ENCODE results near the gene MYLK2.
"Not testable (repeated sequence)": the region's sequence is repeated elsewhere in the genome, so short reads cannot be mapped to it uniquely, and the experiment has no call there.

Gene MYLK2

DNA sequence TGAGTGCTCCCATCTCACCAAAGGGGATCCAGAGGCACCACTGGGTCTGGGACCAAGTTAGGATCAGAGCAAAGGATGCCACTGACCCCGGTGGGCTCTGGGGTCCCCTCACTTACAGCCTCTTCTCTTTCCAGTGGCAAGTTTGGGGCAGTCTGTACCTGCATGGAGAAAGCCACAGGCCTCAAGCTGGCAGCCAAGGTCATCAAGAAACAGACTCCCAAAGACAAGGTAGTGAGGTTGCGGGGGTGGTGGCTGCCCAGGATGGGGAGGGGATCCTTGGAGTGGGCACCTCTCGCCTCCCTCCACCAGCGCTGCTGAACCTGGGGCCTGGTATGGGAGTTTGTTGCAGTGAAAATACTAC, 4.9 kb downstream of the MYLK2 start:
- H3K4me1 ChIP-seq (ENCODE audit: control insufficient read depth in 1 of 2, insufficient read depth in 2 of 2, low read length in 2 of 2) = peaks cover 3 to 4% of the 10 kb centered on the region in 2 donors
- H3K9ac ChIP-seq (ENCODE audit: low read depth in 1 of 2, low read length in 2 of 2) = no peak overlapping the region
- no peaks in the 10 kb centered on the region for H3K36me3 ChIP-seq (ENCODE audit: control insufficient read depth in 1 of 2, insufficient read depth in 2 of 2, low read length in 2 of 2)
- no peaks in the 10 kb centered on the region for H3K9me3 ChIP-seq (ENCODE audit: control insufficient read depth in 1 of 2, low read length in 2 of 2)
- H3K27ac ChIP-seq (ENCODE audit: low read depth, low read length) = no peak overlapping the region
- H3K27me3 ChIP-seq (ENCODE audit: control insufficient read depth in 1 of 2, insufficient read depth in 2 of 2, low read length in 2 of 2) = no peaks in the 10 kb centered on the region
- H3K4me3 ChIP-seq (ENCODE audit: low read depth in 1 of 2, low read length in 2 of 2) = no peak overlapping the region

- Histone ChIP-seq H3K36me3 (ENCODE audit: control insufficient read depth in 1 of 2, insufficient read depth in 2 of 2, low read length in 2 of 2) (no peaks in the 10 kb centered on the region), H3K9ac (ENCODE audit: low read depth in 1 of 2, low read length in 2 of 2) (no peak overlapping the region), H3K27ac (ENCODE audit: low read depth, low read length) (no peak overlapping the region), H3K4me3 (ENCODE audit: low read depth in 1 of 2, low read length in 2 of 2) (no peak overlapping the region), H3K9me3 (ENCODE audit: control insufficient read depth in 1 of 2, low read length in 2 of 2) (no peaks in the 10 kb centered on the region), H3K4me1 (ENCODE audit: control insufficient read depth in 1 of 2, insufficient read depth in 2 of 2, low read length in 2 of 2) (peaks cover 3 to 4% of the 10 kb centered on the region in 2 donors), H3K27me3 (ENCODE audit: control insufficient read depth in 1 of 2, insufficient read depth in 2 of 2, low read length in 2 of 2) (no peaks in the 10 kb centered on the region)
These were observed 5.6 kb downstream of the MYLK2 start for GRCh38 chr20:31824554-31825313.

- no peak overlapping the region for H3K4me3 ChIP-seq (ENCODE audit: low read depth in 1 of 2, low read length in 2 of 2)
- H3K27me3 ChIP-seq (ENCODE audit: control insufficient read depth in 1 of 2, insufficient read depth in 2 of 2, low read length in 2 of 2) = no peaks in the 10 kb centered on the region
- no peaks in the 10 kb centered on the region for H3K36me3 ChIP-seq (ENCODE audit: control insufficient read depth in 1 of 2, insufficient read depth in 2 of 2, low read length in 2 of 2)
- H3K9ac ChIP-seq (ENCODE audit: low read depth in 1 of 2, low read length in 2 of 2) = no peak overlapping the region
- H3K9me3 ChIP-seq (ENCODE audit: control insufficient read depth in 1 of 2, low read length in 2 of 2) = no peaks in the 10 kb centered on the region
- H3K4me1 ChIP-seq (ENCODE audit: control insufficient read depth in 1 of 2, insufficient read depth in 2 of 2, low read length in 2 of 2) = peaks cover 3 to 4% of the 10 kb centered on the region in 2 donors
- H3K27ac ChIP-seq (ENCODE audit: low read depth, low read length) = no peak overlapping the region
These were observed 6.9 kb downstream of the MYLK2 start for GRCh38 chr20:31826074-31826473.

DNA sequence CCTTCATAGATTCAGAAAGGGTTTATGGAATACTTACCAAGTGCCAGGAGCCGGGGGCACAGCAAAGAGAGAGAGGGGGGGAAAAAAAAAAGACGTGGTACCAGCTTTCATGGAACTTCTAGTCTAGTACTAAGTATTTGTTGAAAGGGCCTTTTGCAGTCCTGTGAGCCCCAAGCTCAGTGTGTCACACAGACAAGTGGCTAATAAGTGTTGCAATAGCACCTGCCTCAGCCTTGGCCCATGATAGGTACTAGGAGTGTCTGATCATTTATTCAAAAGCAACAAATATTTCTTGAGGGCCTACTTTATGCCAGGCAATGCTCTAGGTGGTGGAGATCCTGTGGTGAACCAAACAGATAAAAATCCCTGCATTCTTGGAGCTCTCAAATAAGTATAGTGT, 7.9 kb downstream of the MYLK2 start:
- Histone ChIP-seq H3K36me3 (ENCODE audit: control insufficient read depth in 1 of 2, insufficient read depth in 2 of 2, low read length in 2 of 2) (no peaks in the 10 kb centered on the region), H3K4me1 (ENCODE audit: control insufficient read depth in 1 of 2, insufficient read depth in 2 of 2, low read length in 2 of 2) (peaks cover 3 to 4% of the 10 kb centered on the region in 2 donors), H3K27ac (ENCODE audit: low read depth, low read length) (no peak overlapping the region), H3K9ac (ENCODE audit: low read depth in 1 of 2, low read length in 2 of 2) (no peak overlapping the region), H3K27me3 (ENCODE audit: control insufficient read depth in 1 of 2, insufficient read depth in 2 of 2, low read length in 2 of 2) (no peaks in the 10 kb centered on the region), H3K9me3 (ENCODE audit: control insufficient read depth in 1 of 2, low read length in 2 of 2) (no peaks in the 10 kb centered on the region), H3K4me3 (ENCODE audit: low read depth in 1 of 2, low read length in 2 of 2) (no peak overlapping the region)

DNA sequence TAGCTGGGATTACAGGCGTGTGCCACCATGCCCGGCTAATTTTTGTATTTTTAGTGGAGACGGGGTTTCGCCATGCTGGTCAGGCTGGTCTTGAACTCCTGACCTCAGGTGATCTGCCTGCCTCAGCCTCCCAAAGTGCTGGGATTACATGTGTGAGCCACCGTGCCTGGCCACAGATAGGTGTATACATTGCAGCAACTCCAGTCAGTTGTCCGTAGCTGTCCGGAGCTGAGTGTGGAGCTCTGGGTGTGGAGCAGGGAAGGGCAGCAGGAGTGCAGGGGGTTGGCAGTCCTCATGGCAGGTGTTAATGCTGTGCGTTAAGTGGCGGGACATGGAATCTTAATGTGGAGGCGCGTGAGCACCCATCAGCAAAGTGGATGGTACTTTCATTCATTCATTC, 8.9 kb downstream of the MYLK2 start:
- not testable (repeated sequence) for H3K36me3 ChIP-seq (ENCODE audit: control insufficient read depth in 1 of 2, insufficient read depth in 2 of 2, low read length in 2 of 2); H3K4me1 ChIP-seq (ENCODE audit: control insufficient read depth in 1 of 2, insufficient read depth in 2 of 2, low read length in 2 of 2); H3K9me3 ChIP-seq (ENCODE audit: control insufficient read depth in 1 of 2, low read length in 2 of 2); H3K4me3 ChIP-seq (ENCODE audit: low read depth in 1 of 2, low read length in 2 of 2); H3K9ac ChIP-seq (ENCODE audit: low read depth in 1 of 2, low read length in 2 of 2); H3K27me3 ChIP-seq (ENCODE audit: control insufficient read depth in 1 of 2, insufficient read depth in 2 of 2, low read length in 2 of 2); H3K27ac ChIP-seq (ENCODE audit: low read depth, low read length)

DNA sequence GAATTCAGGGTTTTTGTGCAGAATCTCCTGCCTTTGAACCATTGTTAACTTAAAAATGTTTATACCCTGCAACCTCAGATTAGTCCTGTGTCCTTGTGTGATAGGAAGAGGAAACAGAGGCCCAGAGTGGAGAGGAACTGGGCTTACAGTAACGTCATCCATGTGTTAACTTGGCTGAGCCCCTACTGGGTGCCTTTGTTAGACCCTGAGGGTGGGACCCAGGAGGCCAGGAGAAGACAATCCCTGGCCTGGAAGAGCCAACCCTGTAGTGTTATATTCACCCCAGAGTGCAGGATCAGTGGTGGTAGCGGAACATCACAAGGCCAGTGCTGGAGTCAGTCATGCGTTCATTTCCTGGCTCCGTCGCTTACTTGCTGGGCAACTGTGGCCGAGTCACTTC, 10.6 kb downstream of the MYLK2 start:
- H3K4me3 ChIP-seq (ENCODE audit: low read depth in 1 of 2, low read length in 2 of 2) = no peak overlapping the region
- H3K36me3 ChIP-seq (ENCODE audit: control insufficient read depth in 1 of 2, insufficient read depth in 2 of 2, low read length in 2 of 2) = no peaks in the 10 kb centered on the region
- no peaks in the 10 kb centered on the region for H3K27me3 ChIP-seq (ENCODE audit: control insufficient read depth in 1 of 2, insufficient read depth in 2 of 2, low read length in 2 of 2)
- no peaks in the 10 kb centered on the region for H3K4me1 ChIP-seq (ENCODE audit: control insufficient read depth in 1 of 2, insufficient read depth in 2 of 2, low read length in 2 of 2)
- no peak overlapping the region for H3K27ac ChIP-seq (ENCODE audit: low read depth, low read length)
- H3K9me3 ChIP-seq (ENCODE audit: control insufficient read depth in 1 of 2, low read length in 2 of 2) = no peaks in the 10 kb centered on the region
- H3K9ac ChIP-seq (ENCODE audit: low read depth in 1 of 2, low read length in 2 of 2) = no peak overlapping the region

GRCh38 chr20:31830406-31830981, 11.3 kb downstream of the MYLK2 start:
- Histone ChIP-seq H3K27ac (ENCODE audit: low read depth, low read length) (no peak overlapping the region), H3K27me3 (ENCODE audit: control insufficient read depth in 1 of 2, insufficient read depth in 2 of 2, low read length in 2 of 2) (no peaks in the 10 kb centered on the region), H3K36me3 (ENCODE audit: control insufficient read depth in 1 of 2, insufficient read depth in 2 of 2, low read length in 2 of 2) (no peaks in the 10 kb centered on the region), H3K9ac (ENCODE audit: low read depth in 1 of 2, low read length in 2 of 2) (no peak overlapping the region), H3K4me1 (ENCODE audit: control insufficient read depth in 1 of 2, insufficient read depth in 2 of 2, low read length in 2 of 2) (peaks cover 2 to 4% of the 10 kb centered on the region in 2 donors), H3K4me3 (ENCODE audit: low read depth in 1 of 2, low read length in 2 of 2) (no peak overlapping the region), H3K9me3 (ENCODE audit: control insufficient read depth in 1 of 2, low read length in 2 of 2) (no peaks in the 10 kb centered on the region)

GRCh38 chr20:31831211-31831610, 12.1 kb downstream of the MYLK2 start:
- Histone ChIP-seq H3K4me1 (ENCODE audit: control insufficient read depth in 1 of 2, insufficient read depth in 2 of 2, low read length in 2 of 2) (peaks cover 9 to 11% of the 10 kb centered on the region in 2 donors), H3K36me3 (ENCODE audit: control insufficient read depth in 1 of 2, insufficient read depth in 2 of 2, low read length in 2 of 2) (no peaks in the 10 kb centered on the region), H3K9me3 (ENCODE audit: control insufficient read depth in 1 of 2, low read length in 2 of 2) (no peaks in the 10 kb centered on the region), H3K27me3 (ENCODE audit: control insufficient read depth in 1 of 2, insufficient read depth in 2 of 2, low read length in 2 of 2) (no peaks in the 10 kb centered on the region), H3K27ac (ENCODE audit: low read depth, low read length) (no peak overlapping the region), H3K4me3 (ENCODE audit: low read depth in 1 of 2, low read length in 2 of 2) (no peak overlapping the region), H3K9ac (ENCODE audit: low read depth in 1 of 2, low read length in 2 of 2) (no peak overlapping the region)

DNA sequence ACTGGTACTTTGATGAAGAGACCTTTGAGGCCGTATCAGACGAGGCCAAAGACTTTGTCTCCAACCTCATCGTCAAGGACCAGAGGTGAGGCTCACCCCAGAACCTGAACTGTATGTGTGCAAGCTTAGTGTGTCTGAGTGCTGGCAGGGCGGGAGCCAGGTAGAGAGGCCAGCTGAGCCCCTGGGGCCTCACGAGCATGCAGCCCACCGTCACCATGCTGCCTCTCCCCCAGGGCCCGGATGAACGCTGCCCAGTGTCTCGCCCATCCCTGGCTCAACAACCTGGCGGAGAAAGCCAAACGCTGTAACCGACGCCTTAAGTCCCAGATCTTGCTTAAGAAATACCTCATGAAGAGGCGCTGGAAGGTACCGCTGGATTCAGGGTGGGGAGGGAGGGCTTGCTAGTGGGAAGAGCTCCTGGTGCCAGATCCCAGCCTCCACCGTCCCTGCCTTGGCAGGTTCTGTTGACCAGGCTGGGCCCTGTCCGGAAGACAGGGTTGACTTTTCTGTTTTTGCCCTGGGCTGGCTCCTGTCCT, 12.7 kb downstream of the MYLK2 start:
- Histone ChIP-seq H3K4me3 (ENCODE audit: low read depth in 1 of 2, low read length in 2 of 2) (no peak overlapping the region), H3K27me3 (ENCODE audit: control insufficient read depth in 1 of 2, insufficient read depth in 2 of 2, low read length in 2 of 2) (no peaks in the 10 kb centered on the region), H3K4me1 (ENCODE audit: control insufficient read depth in 1 of 2, insufficient read depth in 2 of 2, low read length in 2 of 2) (peaks cover 12 to 17% of the 10 kb centered on the region in 2 donors), H3K27ac (ENCODE audit: low read depth, low read length) (no peak overlapping the region), H3K9ac (ENCODE audit: low read depth in 1 of 2, low read length in 2 of 2) (no peak overlapping the region), H3K9me3 (ENCODE audit: control insufficient read depth in 1 of 2, low read length in 2 of 2) (no peaks in the 10 kb centered on the region), H3K36me3 (ENCODE audit: control insufficient read depth in 1 of 2, insufficient read depth in 2 of 2, low read length in 2 of 2) (no peaks in the 10 kb centered on the region)

DNA sequence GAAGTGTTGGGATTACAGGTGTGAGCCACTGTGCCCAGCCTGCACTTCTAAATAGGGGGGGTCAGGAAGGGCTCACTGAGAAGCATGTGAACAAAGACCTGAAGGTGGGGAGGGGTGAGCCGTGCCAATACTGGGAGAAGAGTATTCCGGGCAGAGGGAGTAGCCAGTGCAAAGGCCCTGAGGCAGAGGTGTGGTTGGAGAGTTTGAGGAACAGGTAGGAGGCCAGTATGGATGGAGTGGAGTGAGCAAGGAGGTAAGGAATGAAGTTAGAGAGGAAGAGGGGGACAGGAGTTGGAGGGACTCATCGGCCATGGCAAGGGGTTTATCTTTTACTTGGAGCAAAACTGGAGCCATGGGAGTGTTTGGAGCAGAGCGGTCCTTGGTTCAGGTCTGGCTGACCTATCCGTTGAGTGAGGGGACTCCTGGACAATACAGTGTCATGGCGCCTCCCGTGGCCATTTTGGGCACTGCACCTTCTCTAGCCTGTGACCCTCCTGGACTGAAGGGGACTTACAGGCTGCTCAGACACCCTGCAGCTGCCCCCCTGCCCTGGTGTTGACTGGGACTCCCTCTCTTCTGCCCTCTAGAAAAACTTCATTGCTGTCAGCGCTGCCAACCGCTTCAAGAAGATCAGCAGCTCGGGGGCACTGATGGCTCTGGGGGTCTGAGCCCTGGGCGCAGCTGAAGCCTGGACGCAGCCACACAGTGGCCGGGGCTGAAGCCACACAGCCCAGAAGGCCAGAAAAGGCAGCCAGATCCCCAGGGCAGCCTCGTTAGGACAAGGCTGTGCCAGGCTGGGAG, 14.2 kb downstream of the MYLK2 start:
- H3K4me3 ChIP-seq (ENCODE audit: low read depth in 1 of 2, low read length in 2 of 2) = no peak overlapping the region
- peaks cover 12 to 19% of the 10 kb centered on the region in 2 donors for H3K4me1 ChIP-seq (ENCODE audit: control insufficient read depth in 1 of 2, insufficient read depth in 2 of 2, low read length in 2 of 2)
- H3K9ac ChIP-seq (ENCODE audit: low read depth in 1 of 2, low read length in 2 of 2) = no peak overlapping the region
- H3K27ac ChIP-seq (ENCODE audit: low read depth, low read length) = no peak overlapping the region
- H3K27me3 ChIP-seq (ENCODE audit: control insufficient read depth in 1 of 2, insufficient read depth in 2 of 2, low read length in 2 of 2) = peaks cover 0 to 4% of the 10 kb centered on the region in 2 donors
- no peaks in the 10 kb centered on the region for H3K9me3 ChIP-seq (ENCODE audit: control insufficient read depth in 1 of 2, low read length in 2 of 2)
- no peaks in the 10 kb centered on the region for H3K36me3 ChIP-seq (ENCODE audit: control insufficient read depth in 1 of 2, insufficient read depth in 2 of 2, low read length in 2 of 2)

Measured in duodenal mucosa (tissue), 2 donors.